Measurements from ENCODE around the gene GPAT3.

The GPAT3 gene

DNA sequence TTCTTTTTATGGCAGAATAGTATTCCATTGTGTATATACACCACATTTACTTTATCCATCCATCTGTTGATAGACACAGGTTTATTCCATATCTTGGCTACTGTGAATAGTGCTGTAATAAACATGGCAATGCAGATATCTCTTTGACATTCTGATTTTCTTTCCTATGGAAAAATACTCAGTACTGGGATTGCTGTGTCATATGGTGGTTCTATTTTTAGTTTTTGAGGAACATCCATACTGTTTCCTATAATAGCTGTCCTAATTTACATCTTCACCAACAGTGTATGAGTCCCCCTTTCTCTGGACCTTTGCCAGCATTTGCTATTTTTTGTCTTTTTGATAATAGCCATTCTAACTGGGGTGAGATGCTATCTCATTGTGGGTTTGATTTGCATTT is 73.5 kb downstream of the GPAT3 start:
- H3K27me3 ChIP-seq (ENCODE audit: insufficient read depth, low read length), result no peaks in the 10 kb centered on the region
- H4K20me1 ChIP-seq (ENCODE audit: insufficient read depth, low read length), result no peaks in the 10 kb centered on the region
- no peak overlapping the region for H2AFZ ChIP-seq (ENCODE audit: low read length)
- no peaks in the 10 kb centered on the region for H3K4me1 ChIP-seq (ENCODE audit: insufficient read depth, low read length, severe bottlenecking)
- TF ChIP-seq, protein P1, sequence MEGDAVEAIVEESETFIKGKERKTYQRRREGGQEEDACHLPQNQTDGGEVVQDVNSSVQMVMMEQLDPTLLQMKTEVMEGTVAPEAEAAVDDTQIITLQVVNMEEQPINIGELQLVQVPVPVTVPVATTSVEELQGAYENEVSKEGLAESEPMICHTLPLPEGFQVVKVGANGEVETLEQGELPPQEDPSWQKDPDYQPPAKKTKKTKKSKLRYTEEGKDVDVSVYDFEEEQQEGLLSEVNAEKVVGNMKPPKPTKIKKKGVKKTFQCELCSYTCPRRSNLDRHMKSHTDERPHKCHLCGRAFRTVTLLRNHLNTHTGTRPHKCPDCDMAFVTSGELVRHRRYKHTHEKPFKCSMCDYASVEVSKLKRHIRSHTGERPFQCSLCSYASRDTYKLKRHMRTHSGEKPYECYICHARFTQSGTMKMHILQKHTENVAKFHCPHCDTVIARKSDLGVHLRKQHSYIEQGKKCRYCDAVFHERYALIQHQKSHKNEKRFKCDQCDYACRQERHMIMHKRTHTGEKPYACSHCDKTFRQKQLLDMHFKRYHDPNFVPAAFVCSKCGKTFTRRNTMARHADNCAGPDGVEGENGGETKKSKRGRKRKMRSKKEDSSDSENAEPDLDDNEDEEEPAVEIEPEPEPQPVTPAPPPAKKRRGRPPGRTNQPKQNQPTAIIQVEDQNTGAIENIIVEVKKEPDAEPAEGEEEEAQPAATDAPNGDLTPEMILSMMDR (IDR thresholded peaks at IDR 0.05; ENCODE audit: low read length), result no peak
- TF ChIP-seq EZH2 (IDR thresholded peaks at IDR 0.05; ENCODE audit: borderline replicate concordance, low read length), result no peak
- H3K4me2 ChIP-seq (ENCODE audit: low read length), result no peak overlapping the region
- H3F3A ChIP-seq (ENCODE audit: insufficient read depth, low read length), result no peaks in the 10 kb centered on the region
- no peak overlapping the region for H3K27ac ChIP-seq (ENCODE audit: low read depth, low read length, poor library complexity, severe bottlenecking)
- H3K79me2 ChIP-seq (ENCODE audit: insufficient read depth, low read length), result no peaks in the 10 kb centered on the region
- H3K36me3 ChIP-seq (ENCODE audit: insufficient read depth, low read length), result no peaks in the 10 kb centered on the region
- H3K9me3 ChIP-seq (ENCODE audit: low read length), result no peaks in the 10 kb centered on the region; the same call in 1 of the 2 replicates
- H3K4me3 ChIP-seq (ENCODE audit: low read depth, low read length, poor library complexity, severe bottlenecking), result no peak overlapping the region
- H3K9ac ChIP-seq (ENCODE audit: low read length), result no peak overlapping the region
- H3K9me2 ChIP-seq (ENCODE audit: low read depth, low read length), result no peaks in the 10 kb centered on the region

GRCh38 chr4:83610729-83611128 is 74.8 kb downstream of the GPAT3 start:
- H3K36me3 ChIP-seq (ENCODE audit: insufficient read depth, low read length), result no peaks in the 10 kb centered on the region
- TF ChIP-seq, protein P1 (IDR thresholded peaks at IDR 0.05; ENCODE audit: low read length), result no peak
- TF ChIP-seq EZH2 (IDR thresholded peaks at IDR 0.05; ENCODE audit: borderline replicate concordance, low read length), result no peak
- no peak overlapping the region for H2AFZ ChIP-seq (ENCODE audit: low read length)
- H3K9me3 ChIP-seq (ENCODE audit: low read length), result no peaks in the 10 kb centered on the region; the same call in 1 of the 2 replicates
- H3K4me3 ChIP-seq (ENCODE audit: low read depth, low read length, poor library complexity, severe bottlenecking), result no peak overlapping the region
- no peaks in the 10 kb centered on the region for H3K4me1 ChIP-seq (ENCODE audit: insufficient read depth, low read length, severe bottlenecking)
- H3K27ac ChIP-seq (ENCODE audit: low read depth, low read length, poor library complexity, severe bottlenecking), result no peak overlapping the region
- no peak overlapping the region for H3K9ac ChIP-seq (ENCODE audit: low read length)
- no peaks in the 10 kb centered on the region for H3K9me2 ChIP-seq (ENCODE audit: low read depth, low read length)
- no peaks in the 10 kb centered on the region for H4K20me1 ChIP-seq (ENCODE audit: insufficient read depth, low read length)
- no peaks in the 10 kb centered on the region for H3F3A ChIP-seq (ENCODE audit: insufficient read depth, low read length)
- no peaks in the 10 kb centered on the region for H3K27me3 ChIP-seq (ENCODE audit: insufficient read depth, low read length)
- no peaks in the 10 kb centered on the region for H3K79me2 ChIP-seq (ENCODE audit: insufficient read depth, low read length)
- H3K4me2 ChIP-seq (ENCODE audit: low read length), result no peak overlapping the region

GRCh38 chr4:83613023-83613422 is 77.1 kb downstream of the GPAT3 start:
- Histone ChIP-seq H2AFZ (ENCODE audit: low read length) (no peak overlapping the region), H3K27ac (ENCODE audit: low read depth, low read length, poor library complexity, severe bottlenecking) (no peak overlapping the region), H3K4me3 (ENCODE audit: low read depth, low read length, poor library complexity, severe bottlenecking) (no peak overlapping the region), H3K27me3 (ENCODE audit: insufficient read depth, low read length) (no peaks in the 10 kb centered on the region), H3F3A (ENCODE audit: insufficient read depth, low read length) (no peaks in the 10 kb centered on the region), H3K9me3 (ENCODE audit: low read length) (no peaks in the 10 kb centered on the region; the same call in 1 of the 2 replicates), H3K9ac (ENCODE audit: low read length) (no peak overlapping the region), H3K36me3 (ENCODE audit: insufficient read depth, low read length) (no peaks in the 10 kb centered on the region), H3K9me2 (ENCODE audit: low read depth, low read length) (no peaks in the 10 kb centered on the region), H3K4me2 (ENCODE audit: low read length) (no peak overlapping the region), H3K79me2 (ENCODE audit: insufficient read depth, low read length) (no peaks in the 10 kb centered on the region), H3K4me1 (ENCODE audit: insufficient read depth, low read length, severe bottlenecking) (no peaks in the 10 kb centered on the region), H4K20me1 (ENCODE audit: insufficient read depth, low read length) (no peaks in the 10 kb centered on the region)
- TF ChIP-seq, protein P1 (IDR thresholded peaks at IDR 0.05; ENCODE audit: low read length), result no peak
- no peak for TF ChIP-seq EZH2 (IDR thresholded peaks at IDR 0.05; ENCODE audit: borderline replicate concordance, low read length)
